ENCODE results near the gene SYNCRIP. TPM values are rescaled to one million over a fixed set of nuclear protein-coding genes. Genes with fewer than 3 reads are reported as not detected.
"Not testable (repeated sequence)": the region's sequence is repeated elsewhere in the genome, so short reads cannot be mapped to it uniquely, and the experiment has no call there.

The SYNCRIP gene
- total and polyA plus RNA-seq, 2 experiments from 2014 or later: 62.1 to 78.1 TPM

- no peaks in the 10 kb centered on the region for H4K20me1 ChIP-seq (ENCODE audit: insufficient read depth, poor library complexity, severe bottlenecking)
- H3K36me3 ChIP-seq (replicated peaks; ENCODE audit: insufficient read depth, low read depth): no peaks in the 10 kb centered on the region
- no peaks in the 10 kb centered on the region for H3K9me2 ChIP-seq (replicated peaks; ENCODE audit: insufficient read depth)
- TF ChIP-seq EZH2phosphoT487 (IDR thresholded peaks at IDR 0.05; ENCODE audit: low read depth, severe bottlenecking, unreplicated experiment) (no peak), CTCF (IDR thresholded peaks at IDR 0.05; ENCODE audit: poor library complexity) (no peak), EZH2 (IDR thresholded peaks at IDR 0.05; ENCODE audit: borderline replicate concordance) (no peak)
- no peak for DNase-seq (ENCODE audit: low spot score)
- H3K27ac ChIP-seq: no peak overlapping the region
- no peak overlapping the region for H3K4me2 ChIP-seq
- peaks cover 26% of the 10 kb centered on the region for H3K79me2 ChIP-seq
- no peak overlapping the region for H3K4me3 ChIP-seq
- no peaks in the 10 kb centered on the region for H3K9me3 ChIP-seq (ENCODE audit: low read depth)
- no peak overlapping the region for H2AFZ ChIP-seq
- no peaks in the 10 kb centered on the region for H3K27me3 ChIP-seq
- no peaks in the 10 kb centered on the region for H3K4me1 ChIP-seq (ENCODE audit: insufficient read depth)
These were observed 73.4 kb downstream of the SYNCRIP start for GRCh38 chr6:85569323-85569722.

DNA sequence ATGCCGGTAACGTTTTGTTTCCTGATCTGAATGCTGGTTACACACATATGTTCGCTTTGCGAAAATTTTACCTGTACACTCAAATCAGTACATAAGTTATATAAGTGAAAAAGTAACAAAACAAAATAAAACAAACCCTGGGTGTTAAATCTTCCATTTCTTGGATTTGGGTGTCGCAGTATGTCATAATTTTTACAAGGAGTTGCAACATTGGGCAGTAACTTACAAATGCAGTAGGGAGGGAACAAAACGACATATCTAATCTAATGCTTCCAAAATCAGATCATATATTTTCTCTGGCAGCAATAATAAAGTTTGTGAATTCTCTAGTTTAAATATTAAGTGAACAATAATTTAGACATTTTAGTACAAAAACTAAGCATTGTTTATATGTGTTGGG, 74.3 kb downstream of the SYNCRIP start:
- TF ChIP-seq CTCF (IDR thresholded peaks at IDR 0.05; ENCODE audit: poor library complexity): no peak
- TF ChIP-seq EZH2phosphoT487 (IDR thresholded peaks at IDR 0.05; ENCODE audit: low read depth, severe bottlenecking, unreplicated experiment): no peak
- TF ChIP-seq EZH2 (IDR thresholded peaks at IDR 0.05; ENCODE audit: borderline replicate concordance): no peak
- Histone ChIP-seq H3K27ac (no peak overlapping the region), H3K4me1 (ENCODE audit: insufficient read depth) (no peaks in the 10 kb centered on the region), H2AFZ (no peak overlapping the region), H3K4me3 (no peak overlapping the region), H4K20me1 (ENCODE audit: insufficient read depth, poor library complexity, severe bottlenecking) (no peaks in the 10 kb centered on the region), H3K9me2 (replicated peaks; ENCODE audit: insufficient read depth) (no peaks in the 10 kb centered on the region), H3K9me3 (ENCODE audit: low read depth) (no peaks in the 10 kb centered on the region), H3K36me3 (replicated peaks; ENCODE audit: insufficient read depth, low read depth) (no peaks in the 10 kb centered on the region), H3K4me2 (no peak overlapping the region), H3K27me3 (no peaks in the 10 kb centered on the region), H3K79me2 (peaks cover 17% of the 10 kb centered on the region)
- WGBS (ENCODE audit: low lambda C conversion rate, missing lambda C conversion rate): 88% methylated on average over 6 of the region's 6 CpGs
- no peak for DNase-seq (ENCODE audit: low spot score)

DNA sequence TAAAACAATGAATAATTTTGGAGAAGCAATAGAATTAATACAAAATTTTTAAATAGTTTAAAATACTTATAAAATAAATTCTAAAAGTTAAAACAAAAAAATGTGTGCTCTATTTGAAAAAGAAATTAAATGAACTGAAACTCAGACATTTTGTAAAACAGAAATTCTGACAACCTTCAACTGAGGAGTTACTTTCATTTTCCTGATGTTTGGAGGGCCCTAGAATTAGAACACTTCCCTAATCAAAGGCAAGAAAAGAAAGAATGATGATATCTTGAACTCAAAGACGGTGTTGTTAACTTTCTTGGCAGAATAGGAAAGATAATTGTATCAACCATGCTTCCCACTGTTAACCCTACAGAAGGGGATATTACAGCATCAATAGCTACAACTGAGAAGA, 77.0 kb downstream of the SYNCRIP start:
- TF ChIP-seq EZH2 (IDR thresholded peaks at IDR 0.05; ENCODE audit: borderline replicate concordance): no peak
- no peak for TF ChIP-seq CTCF (IDR thresholded peaks at IDR 0.05; ENCODE audit: poor library complexity)
- TF ChIP-seq EZH2phosphoT487 (IDR thresholded peaks at IDR 0.05; ENCODE audit: low read depth, severe bottlenecking, unreplicated experiment): no peak
- H3K9me2 ChIP-seq (replicated peaks; ENCODE audit: insufficient read depth): no peaks in the 10 kb centered on the region
- H3K27ac ChIP-seq: no peak overlapping the region
- no peaks in the 10 kb centered on the region for H3K27me3 ChIP-seq
- H3K9me3 ChIP-seq (ENCODE audit: low read depth): no peaks in the 10 kb centered on the region
- H3K79me2 ChIP-seq: no peaks in the 10 kb centered on the region
- H3K4me1 ChIP-seq (ENCODE audit: insufficient read depth): no peaks in the 10 kb centered on the region
- DNase-seq (ENCODE audit: low spot score): no peak
- H2AFZ ChIP-seq: no peak overlapping the region
- no peaks in the 10 kb centered on the region for H4K20me1 ChIP-seq (ENCODE audit: insufficient read depth, poor library complexity, severe bottlenecking)
- H3K4me2 ChIP-seq: no peak overlapping the region
- WGBS (ENCODE audit: low lambda C conversion rate, missing lambda C conversion rate): 80% methylated on average over 1 of the region's 1 CpG
- no peak overlapping the region for H3K4me3 ChIP-seq
- no peaks in the 10 kb centered on the region for H3K36me3 ChIP-seq (replicated peaks; ENCODE audit: insufficient read depth, low read depth)

- H3K4me2 ChIP-seq; H3K27ac ChIP-seq; H3K36me3 ChIP-seq (replicated peaks; ENCODE audit: insufficient read depth, low read depth); H4K20me1 ChIP-seq (ENCODE audit: insufficient read depth, poor library complexity, severe bottlenecking); H3K4me3 ChIP-seq; H3K27me3 ChIP-seq; H3K9me3 ChIP-seq (ENCODE audit: low read depth); H3K9me2 ChIP-seq (replicated peaks; ENCODE audit: insufficient read depth); DNase-seq (ENCODE audit: low spot score); H2AFZ ChIP-seq; H3K79me2 ChIP-seq; H3K4me1 ChIP-seq (ENCODE audit: insufficient read depth): not testable (repeated sequence)
- WGBS (ENCODE audit: low lambda C conversion rate, missing lambda C conversion rate): 80% methylated on average over 2 of the region's 2 CpGs
These were observed 78.5 kb downstream of the SYNCRIP start for GRCh38 chr6:85564223-85564622.

Small RNA genes within 50 kb of the gene (small RNA-seq; reads per million reads assigned to genes)
- gene SNORD50B: not detected

Other genes starting within 250 kb of the SYNCRIP start
- 1.7 and 3.0 TPM in 2 replicates for gene NT5E, start 192.8 kb downstream of the SYNCRIP start, total RNA-seq
- 1.8 and 2.0 TPM in 2 replicates for gene NT5E, start 192.8 kb downstream of the SYNCRIP start, polyA plus RNA-seq
- 140 and 192 TPM in 2 replicates for gene SNX14, start 49.0 kb downstream of the SYNCRIP start, total RNA-seq
- gene SNX14, start 49.0 kb downstream of the SYNCRIP start, polyA plus RNA-seq: 46.7 and 58.4 TPM in 2 replicates